Hair follicle dermal papilla cell (primary cell): ENCODE results near the gene MBD3L2B. TPM values are rescaled to one million over a fixed set of nuclear protein-coding genes. Genes with fewer than 3 reads are reported as not detected.

Experiments
- total RNA-seq: library from RNA; depleted of rRNA; stranded (reverse); fragments of >200 nt; gene quantifications from 2 replicates; pipeline ENCODE4 v1.2.3, GENCODE V29; 2012

MBD3L2B gene
- not detected in 2 replicates for total RNA-seq

DNA sequence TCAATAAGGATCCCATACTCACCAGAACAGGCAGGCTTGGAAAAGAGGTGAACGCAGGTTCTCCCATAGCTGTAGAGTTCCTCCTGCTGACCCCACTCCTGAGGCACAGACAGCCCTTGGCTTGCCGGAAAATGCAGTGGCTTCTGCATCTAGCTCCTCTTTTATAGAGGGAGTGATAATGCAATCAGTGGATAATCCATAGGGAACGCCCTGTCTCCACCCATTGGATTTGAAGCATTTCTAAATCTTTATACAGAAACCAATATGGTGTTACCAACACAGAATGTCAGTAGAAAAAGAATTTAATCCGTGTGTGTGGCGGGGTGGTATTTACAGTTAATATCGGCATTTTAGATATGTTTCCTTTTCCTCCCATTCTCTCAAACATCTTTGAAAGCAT is at the start of gene MBD3L2B:
MBD3L2B (minus strand) TSS at position 101 of the 400 bp plus-strand sequence; CDS start at position 67, 34 bp downstream.

DNA sequence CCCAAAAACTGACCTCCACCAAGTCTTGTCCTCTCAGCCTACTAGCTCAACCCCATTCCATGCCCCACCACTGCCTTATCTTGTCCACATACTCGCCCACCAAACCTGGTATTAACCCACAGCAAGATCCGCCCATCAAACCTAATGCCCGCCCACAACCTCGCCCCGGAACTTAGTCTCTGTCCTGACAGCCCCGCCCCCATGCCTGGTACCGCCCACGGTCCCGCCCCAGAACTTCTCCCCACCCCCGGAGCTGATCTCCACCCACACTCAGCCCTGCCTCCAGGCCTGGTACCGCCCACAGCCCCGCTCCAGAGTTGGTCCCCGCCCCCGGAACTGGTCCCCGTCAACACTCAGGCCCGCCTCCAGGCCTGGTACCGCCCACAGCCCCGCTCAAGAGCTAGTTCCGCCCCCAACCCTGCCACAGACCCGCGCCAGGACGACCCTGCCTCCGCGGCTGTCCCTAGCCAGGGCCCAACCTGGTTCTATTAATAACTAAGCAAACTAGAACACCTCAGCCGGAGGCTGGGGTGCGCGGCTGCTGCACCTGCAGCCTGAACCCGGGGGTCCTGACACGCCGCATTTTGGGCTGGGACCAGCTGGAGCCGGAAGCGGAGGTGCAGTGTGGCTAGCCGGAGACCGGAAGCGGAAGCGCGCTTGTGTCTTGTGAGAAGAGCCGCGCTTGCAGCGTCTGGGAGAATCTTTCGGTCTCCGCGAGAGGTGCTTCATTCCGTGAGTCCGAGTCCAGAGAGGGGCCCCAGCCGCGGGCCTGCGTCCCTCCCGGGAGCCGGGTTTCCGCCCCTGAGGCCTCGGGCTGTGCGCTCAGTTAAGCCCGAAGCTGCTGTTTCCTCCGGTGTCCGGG is 48.0 kb upstream of the MBD3L2B start, which contains the start of gene ZNF557:
ZNF557 (plus strand) TSS at position 662 of the 862 bp plus-strand sequence. CDS start 5,372 bp downstream, outside the sequence.

DNA sequence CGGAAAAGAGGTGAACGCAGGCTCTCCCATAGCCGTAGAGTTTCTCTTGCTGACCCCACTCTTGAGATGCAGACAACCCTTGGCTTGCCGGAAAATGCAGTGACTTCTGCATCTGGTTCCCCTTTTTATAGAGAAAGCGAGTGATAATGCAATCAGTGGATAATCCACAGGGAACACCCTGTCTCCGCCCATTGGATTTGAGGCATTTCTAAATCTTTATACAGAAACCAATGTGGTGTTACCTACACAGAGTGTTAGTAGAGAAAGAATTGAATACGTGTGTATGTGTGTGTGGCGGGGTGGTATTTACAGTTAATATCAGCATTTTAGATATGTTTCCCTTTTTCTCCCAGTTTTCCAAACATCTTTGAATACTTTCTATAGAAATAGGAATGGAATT is 37.3 kb upstream of the MBD3L2B start, which contains the start of gene MBD3L3:
MBD3L3 (minus strand) TSS at position 101 of the 400 bp plus-strand sequence; CDS start at position 30, 71 bp downstream.

DNA sequence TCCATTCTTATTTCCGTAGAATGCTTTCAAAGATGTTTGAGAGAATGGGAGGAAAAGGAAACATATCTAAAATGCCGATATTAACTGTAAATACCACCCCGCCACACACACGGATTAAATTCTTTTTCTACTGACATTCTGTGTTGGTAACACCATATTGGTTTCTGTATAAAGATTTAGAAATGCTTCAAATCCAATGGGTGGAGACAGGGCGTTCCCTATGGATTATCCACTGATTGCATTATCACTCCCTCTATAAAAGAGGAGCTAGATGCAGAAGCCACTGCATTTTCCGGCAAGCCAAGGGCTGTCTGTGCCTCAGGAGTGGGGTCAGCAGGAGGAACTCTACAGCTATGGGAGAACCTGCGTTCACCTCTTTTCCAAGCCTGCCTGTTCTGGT is 27.8 kb upstream of the MBD3L2B start, which contains the start of gene MBD3L2:
MBD3L2 (plus strand) TSS at position 301 of the 400 bp plus-strand sequence; CDS start at position 354, 53 bp downstream.

DNA sequence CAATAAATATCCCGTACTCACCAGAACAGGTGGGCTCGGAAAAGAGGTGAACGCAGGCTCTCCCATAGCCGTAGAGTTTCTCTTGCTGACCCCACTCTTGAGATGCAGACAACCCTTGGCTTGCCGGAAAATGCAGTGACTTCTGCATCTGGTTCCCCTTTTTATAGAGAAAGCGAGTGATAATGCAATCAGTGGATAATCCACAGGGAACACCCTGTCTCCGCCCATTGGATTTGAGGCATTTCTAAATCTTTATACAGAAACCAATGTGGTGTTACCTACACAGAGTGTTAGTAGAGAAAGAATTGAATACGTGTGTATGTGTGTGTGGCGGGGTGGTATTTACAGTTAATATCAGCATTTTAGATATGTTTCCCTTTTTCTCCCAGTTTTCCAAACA is 18.8 kb upstream of the MBD3L2B start, which contains the start of gene MBD3L4:
MBD3L4 (minus strand) TSS at position 101 of the 400 bp plus-strand sequence; CDS start at position 66, 35 bp downstream.

DNA sequence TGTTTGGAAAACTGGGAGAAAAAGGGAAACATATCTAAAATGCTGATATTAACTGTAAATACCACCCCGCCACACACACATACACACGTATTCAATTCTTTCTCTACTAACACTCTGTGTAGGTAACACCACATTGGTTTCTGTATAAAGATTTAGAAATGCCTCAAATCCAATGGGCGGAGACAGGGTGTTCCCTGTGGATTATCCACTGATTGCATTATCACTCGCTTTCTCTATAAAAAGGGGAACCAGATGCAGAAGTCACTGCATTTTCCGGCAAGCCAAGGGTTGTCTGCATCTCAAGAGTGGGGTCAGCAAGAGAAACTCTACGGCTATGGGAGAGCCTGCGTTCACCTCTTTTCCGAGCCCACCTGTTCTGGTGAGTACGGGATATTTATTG is 9.0 kb upstream of the MBD3L2B start, which contains the start of gene MBD3L5:
MBD3L5 (plus strand) TSS at position 301 of the 400 bp plus-strand sequence; CDS start at position 335, 34 bp downstream.

Other genes starting within 250 kb of the MBD3L2B start
- not detected in 2 replicates for gene VAV1, start 248.7 kb downstream of the MBD3L2B start, total RNA-seq
- gene ADGRE1, start 133.9 kb downstream of the MBD3L2B start, total RNA-seq: not detected in 2 replicates
- gene MBD3L5, start 9.1 kb upstream of the MBD3L2B start, total RNA-seq: not detected in 2 replicates
- gene MBD3L4, start 18.7 kb upstream of the MBD3L2B start, total RNA-seq: not detected in 2 replicates
- gene MBD3L2, start 27.9 kb upstream of the MBD3L2B start, total RNA-seq: not detected in 2 replicates
- not detected in 2 replicates for gene MBD3L3, start 37.2 kb upstream of the MBD3L2B start, total RNA-seq
- gene ZNF557, start 48.3 kb upstream of the MBD3L2B start, total RNA-seq: 15.8 and 22.9 TPM in 2 replicates